GM18870 (cell line): ENCODE measurements around the gene PCNX3.

ENCODE experiments used
- ATAC-seq: cut with Tn5 transposase; IDR thresholded peaks from one replicate; pipeline ENCODE4 v1.9.1; 2021; ENCODE audit warnings: moderate library complexity; ENCODE audit not compliant: unreplicated experiment

PCNX3 gene

DNA sequence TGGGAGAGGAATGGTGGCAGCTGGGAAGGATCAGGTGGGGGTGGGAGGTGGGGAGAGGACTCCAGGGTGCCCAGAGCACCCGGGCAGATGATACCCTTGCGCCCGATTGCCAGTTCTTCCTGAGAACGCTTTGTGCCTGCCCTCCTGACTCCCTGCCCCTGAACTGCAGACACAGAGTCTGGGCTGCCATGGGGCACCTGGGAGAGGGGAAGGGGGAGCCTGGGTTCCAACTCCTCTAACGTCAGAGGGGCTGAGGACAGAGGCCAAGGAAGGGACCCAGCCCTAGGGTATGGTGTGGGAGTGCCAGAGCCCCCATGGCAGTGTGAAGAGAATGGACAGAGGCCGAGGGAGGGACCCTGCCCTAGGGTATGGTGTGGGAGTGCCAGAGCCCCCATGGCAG, 19.1 kb upstream of the PCNX3 start:
- ATAC-seq: no peak

DNA sequence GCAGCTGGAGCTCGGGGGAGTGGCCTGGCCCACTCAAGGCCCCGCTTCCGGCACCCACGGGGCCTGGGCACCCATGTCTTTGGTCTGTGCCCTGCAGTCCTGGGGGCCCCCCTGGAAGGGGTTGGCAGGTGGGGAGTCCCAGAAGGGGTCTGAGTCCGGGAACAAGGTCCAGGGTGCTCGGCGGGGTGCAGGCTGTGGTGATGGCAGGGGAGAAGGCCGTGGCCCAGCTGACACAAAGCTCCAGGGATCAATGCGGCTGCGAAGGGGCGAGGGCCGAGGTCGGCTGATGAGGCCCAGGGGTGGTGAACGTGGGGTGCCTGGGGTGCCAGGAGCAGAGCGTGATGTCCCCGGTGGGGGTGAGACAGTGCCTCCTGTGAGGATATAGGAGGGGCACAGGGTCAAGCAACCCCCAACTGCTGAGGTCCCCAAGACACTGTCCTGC, 17.3 kb upstream of the PCNX3 start:
- no peak for ATAC-seq

DNA sequence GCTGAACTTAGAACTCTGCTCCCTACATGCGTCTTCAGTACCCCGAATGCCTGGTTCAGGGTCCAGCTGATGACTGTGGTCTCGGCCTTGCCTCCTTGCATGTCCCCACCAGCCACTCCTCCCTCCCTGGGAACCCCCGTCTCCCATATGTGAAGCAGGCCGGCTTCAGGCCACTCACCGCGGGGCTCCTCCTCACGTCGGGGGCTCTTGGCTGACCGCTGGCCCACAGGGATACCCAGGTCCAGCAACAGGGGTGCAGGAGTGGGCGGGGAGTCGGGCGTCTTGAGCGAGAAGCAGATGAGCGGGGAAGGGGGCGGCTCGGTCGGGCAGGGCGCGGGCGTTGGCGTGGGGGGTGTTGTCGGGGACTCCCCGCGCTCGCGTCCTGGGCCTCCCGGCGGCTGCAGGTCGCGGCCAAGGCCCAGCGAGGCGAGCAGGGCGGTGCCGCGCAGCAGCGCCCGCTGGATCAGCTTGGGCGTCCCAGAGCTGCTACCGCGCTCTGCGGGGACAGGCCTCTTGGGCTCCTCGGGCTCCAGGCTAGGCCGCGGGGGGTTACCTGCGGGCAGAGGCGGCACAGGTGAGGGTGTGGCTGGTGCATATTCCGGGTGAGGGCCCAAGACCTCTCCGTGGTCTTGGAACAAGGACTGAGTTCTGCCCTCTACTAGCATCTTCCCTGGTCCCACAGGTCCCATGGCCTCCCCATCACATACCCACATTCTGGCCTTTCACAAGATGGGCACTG, 16.2 kb upstream of the PCNX3 start:
- no peak for ATAC-seq

DNA sequence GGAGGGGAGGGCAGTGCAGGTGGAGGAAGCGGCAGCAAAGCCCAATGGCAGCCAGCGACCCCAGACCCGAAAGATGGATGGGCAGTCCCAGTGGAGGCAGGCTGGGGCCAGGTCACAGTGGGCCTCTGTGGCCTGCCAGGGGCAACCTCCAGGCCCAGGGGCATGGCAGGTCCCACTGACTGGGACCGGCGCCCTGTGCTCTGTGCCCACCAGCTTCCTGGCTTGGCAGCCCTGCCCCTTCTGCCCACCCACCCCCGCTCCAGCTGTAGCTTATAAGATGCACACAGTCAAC, 15.7 kb upstream of the PCNX3 start:
- no peak for ATAC-seq

DNA sequence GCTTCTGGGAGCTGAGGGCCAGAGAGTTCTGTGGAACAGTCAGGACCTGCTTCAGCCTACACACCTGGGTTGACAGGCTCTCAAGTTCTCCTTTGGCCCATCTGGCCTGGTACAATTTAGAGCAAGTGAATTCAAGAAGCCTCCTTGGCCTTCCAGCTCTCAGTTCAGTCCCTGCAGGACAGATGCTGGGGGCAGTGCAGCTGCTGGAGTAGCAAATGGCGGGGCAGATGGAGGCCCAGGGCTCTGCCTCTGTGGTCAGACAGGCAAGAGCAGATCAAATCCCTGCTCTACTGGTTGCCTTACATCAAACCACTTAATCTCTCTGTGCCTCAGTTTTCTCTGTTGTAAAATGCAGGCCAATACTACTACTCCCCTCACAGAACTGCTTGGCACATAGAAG, 11.3 kb upstream of the PCNX3 start:
- no peak for ATAC-seq

DNA sequence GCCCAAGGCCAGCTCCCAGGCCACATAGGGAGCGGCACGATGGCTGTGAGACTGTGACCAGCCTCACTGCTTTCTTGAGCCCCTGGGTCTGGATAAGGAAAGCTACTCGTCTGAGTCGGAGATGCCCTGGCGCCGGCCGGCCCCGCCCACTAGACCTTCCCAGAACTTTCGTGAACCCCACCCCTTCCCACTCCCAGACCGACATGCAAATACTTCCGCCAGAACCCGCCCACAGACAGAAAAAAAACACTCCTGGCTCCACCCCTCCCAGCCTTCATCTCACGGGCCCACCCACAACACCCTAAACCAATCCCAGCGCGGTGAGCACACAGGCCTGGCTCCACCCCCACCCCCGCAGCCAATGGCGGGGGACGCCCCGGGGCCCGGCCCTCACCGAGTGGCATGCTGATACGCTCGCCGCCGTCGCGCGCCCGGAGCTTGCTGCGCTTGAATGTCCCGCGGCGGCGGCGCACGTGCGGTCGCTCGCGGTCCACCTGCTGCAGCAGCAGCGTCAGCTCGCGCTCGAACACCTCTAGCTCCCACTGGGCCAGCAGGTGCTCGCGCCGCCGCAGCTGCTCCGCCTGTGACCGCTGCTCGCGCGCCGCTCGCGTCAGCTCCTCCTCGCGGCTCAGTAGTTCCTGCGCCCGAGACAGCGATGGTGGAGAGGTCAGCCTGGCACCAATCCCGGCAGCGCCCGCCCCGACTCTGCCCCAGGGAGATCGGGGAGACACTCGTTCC, 8.5 kb upstream of the PCNX3 start:
- no peak for ATAC-seq

DNA sequence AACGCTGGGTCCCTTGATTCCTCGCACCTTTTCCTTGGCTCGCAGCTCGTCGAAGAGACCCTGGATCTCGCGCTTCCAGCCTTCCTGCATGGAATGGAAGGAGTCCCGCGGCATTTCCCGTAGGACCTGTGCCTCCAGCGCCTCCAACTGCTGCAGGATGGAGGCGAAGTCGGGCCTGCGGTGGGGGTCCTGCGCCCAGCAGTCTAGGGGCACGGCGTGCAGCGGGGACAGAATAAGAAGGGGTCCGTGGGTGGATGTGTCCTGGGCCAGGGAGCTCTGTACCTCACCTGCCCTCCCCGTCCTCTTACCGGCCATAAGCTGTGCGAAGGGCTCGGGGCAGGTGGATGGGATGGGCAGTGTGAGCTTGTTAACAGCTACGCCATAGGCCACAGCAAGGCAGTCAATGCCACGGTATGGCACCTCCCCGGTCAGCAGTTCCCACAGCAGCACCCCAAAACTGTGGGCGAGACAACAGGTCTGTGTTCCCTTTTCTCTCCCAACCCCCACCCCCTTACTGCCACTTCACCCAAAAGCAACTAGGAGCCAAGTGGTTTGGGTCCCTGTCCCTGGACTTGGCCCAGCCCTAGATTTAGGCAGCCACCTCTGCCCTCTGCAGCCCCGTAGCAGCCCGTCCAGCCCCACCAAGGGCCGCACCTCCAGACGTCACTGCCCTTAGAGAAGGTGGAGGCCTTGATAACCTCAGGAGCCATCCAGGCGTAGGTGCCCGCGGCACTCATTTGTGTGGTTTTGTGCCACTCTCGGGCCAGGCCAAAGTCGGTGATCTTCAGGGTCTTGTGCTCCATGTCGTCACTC, 7.8 kb upstream of the PCNX3 start:
- no peak for ATAC-seq

DNA sequence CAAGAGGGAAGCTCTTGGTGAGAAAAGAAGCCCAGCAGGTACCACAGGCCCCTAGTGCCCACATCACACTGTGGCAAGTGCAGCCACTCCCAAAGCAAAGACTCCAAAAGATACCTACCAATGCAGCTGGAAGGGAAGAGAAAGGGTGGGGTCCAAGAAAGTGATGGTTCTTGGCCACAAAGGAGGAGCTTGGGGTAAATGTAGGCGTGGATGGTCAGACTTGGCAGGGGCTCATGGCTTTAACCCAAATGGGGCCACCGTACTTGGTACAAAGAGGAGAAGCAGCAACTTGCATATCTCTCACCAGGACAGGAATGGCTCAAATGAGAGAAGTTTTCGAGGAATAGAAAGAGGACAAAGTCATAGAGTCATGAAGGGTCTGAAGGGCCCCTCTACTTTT, 6.3 kb upstream of the PCNX3 start:
- ATAC-seq: no peak

DNA sequence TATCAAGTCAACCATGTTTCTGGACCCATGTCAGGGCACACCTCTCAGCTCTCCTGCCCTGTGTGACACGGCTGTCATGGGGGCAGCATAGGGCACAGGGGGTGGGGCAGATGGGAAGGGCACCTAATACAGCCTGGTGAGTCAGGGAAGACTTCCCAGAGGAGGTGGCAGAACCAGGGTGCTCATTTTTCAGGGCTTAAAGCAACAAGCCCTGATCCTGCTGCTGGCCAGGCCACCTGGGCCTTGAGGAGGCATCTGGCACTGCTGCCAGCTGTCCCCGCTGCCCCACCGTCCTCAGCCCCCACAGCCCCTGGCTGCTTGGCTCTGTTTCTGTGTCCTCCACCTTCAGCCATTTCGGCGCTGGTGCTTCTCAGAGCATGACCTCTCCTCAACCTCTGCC, 5.9 kb upstream of the PCNX3 start:
- no peak for ATAC-seq

DNA sequence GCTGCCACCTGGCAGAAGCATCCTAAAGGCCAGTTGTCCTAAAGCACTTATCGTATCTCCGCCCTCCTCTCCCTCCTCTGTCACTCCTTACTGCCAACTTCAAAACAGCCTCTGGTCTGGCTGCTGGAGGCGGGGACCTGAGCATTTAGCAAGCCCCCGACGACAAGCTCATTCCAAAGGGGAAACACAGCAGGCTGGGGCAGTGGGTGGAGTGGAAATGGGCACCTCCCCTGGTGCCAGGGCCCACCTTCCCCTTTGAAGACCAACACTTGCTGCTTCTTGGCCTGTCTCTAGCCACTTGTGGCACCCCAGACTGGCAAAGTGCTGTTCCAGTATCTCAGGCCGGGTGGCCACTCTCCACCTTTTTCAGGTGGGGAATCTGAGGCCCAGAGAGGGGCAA, 5.2 kb upstream of the PCNX3 start:
- no peak for ATAC-seq

DNA sequence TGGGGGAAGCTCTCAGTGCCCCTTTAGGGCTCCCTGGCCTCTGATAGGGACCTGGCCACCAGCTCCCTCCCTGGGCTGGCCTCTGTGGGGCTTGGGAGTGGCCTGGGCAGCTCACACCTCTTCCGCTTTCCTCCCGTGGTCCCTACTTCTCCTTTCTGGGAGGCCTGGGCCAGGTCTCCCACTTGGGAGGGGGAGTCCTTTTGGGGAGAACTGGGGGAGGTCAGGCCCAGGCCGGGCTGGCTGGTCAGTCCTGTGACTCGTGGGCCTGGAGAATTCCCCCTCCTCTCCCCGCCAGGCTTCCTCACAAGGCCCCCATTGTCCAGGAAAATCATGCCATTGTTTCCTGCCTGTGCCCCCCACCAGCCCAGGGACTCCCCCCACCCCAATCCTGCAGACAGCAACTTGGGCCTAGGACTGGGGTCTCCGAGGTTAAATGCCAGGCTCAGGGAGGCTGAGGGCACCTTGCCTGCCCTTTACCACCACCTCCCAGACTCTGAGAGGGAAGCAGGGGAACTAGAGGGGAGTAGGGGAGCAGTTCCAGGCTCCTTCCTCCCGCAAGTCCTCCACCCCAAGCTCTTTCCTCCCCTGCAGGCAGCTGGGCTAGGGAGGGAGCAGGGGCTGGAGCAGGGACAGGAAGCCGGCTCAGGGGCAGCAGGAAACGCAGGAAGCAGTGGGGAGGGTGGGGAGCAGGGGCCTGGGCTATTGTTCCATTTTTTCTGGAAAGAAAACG, 4.4 kb upstream of the PCNX3 start:
- ATAC-seq: no peak

DNA sequence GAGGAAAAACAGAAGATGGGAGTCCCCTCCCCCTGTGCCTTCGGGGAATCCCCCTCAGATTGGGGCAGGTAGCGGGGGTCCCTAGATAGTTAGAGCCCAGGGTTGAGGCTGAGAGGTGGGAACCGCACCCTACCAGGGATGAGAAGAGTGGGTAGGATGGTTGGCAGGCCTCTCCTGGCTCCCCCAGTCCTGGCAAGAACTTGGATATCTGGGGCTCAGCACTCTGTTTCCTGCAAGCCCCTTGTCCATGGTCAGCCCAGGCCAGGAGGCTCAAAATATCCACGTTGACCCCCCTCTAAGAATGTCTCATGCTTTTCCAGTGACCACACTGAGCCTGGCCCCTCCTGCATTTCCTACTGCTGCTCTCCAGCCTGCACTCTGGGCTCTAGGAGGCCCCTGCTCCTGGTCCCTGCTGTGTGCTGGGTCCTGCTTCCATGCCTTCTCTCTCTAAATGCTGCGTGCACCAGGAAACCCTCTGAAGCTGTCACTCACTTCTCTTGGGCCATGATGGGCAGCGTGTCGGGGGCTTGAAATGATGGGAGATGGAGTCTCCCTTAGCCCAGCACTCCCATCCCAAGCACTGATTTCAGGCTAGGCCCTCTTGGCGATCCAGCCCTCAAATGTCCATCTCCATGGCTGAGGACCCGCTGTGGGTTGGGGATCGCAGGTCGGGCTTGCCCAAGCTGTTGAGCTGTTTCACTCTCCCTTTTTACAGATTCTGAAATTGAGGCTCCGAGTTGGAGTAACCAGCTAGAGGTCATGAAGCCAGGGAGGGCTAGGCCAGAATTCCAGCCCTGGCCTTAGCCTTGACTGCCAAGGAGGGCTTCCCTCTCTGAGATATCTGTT, 3.6 kb upstream of the PCNX3 start:
- ATAC-seq: no peak

DNA sequence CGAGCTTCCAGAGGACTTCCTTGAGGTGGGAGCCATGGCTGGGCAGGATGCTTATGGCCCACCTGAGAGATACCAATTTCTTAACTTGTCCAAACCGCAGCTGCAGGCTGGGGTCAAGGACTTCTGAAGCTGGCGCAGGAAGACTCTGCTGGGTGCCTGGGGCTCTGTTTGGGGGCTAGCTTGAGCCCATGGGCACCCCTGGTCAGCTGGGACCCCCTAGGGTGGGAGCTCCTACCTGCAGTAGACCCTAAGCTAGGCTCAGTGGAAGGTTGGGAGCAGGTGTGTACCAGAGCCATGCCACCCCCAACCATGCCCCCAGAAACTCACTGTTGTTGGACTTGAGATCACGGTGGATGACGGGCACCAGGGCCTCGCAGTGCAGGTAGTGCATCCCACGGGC, 2.9 kb upstream of the PCNX3 start:
- no peak for ATAC-seq

DNA sequence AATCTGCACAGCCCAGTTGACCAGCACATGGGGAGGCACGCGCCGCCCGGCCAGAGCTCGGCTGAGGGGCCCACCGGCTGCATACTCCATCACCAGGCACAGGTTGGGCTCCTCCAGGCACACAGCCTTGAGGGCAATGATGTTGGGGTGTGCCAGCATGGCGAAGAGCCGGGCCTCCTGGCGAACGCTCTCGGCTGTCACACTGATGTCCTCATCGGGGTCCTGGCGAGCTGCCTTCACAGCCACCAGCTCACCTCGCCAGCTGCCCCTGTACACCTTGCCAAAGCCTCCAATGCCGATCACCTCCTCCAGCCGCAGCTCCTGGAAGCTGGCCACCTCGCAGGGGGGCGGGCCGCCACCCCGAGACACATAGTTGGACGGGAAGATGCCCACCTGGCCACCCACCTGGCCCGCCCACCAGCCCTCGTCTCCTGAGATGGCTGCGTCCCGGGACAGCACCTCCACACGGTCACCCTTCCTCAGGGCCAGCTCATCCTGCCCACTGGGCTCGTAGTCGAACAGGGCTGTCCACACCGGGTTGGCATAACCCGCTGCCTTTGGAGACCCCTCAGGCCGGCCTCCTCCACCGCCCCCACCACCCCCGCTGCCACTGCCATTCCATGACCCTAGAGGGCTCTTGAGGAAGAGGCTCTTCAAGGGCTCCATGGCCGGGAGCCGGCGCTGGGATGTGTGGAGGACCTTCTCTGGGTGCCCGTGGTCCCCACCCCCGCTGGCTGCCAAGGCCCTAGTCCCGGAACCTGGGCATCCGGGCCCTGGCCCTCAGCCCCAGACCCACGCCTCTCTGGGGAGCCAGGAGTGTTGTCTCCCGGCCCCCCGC, 2.3 kb upstream of the PCNX3 start:
- no peak for ATAC-seq

DNA sequence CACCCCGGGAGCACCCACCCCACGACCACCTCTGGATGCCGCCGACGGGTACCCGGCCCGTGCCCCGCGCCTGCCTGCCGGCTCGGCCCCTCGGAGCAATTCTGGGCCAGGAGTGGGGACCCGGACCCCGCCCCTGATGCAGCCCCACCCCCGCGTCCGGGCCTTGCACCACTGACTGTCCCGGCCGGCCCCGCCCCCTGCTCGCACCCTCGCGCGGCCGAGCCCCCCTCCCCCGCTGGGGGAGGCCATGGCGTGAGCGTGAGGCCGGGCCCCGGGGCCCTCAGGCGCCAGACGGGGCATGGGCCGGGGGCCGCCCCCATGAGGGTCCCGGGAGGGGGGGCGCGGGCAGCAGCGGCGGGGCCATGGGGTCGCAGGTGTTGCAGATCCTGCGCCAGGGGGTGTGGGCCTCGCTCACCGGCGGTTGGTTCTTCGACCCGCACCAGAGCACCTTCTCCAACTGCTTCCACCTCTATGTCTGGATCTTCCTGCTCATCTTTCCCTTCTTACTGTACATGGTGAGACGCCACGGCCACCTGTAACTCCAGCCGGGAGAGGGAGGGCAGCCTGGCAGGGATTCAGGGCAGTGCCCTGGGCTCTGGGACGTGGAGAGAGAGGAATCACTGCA, 486 bp downstream of the PCNX3 start:
- no peak for ATAC-seq

DNA sequence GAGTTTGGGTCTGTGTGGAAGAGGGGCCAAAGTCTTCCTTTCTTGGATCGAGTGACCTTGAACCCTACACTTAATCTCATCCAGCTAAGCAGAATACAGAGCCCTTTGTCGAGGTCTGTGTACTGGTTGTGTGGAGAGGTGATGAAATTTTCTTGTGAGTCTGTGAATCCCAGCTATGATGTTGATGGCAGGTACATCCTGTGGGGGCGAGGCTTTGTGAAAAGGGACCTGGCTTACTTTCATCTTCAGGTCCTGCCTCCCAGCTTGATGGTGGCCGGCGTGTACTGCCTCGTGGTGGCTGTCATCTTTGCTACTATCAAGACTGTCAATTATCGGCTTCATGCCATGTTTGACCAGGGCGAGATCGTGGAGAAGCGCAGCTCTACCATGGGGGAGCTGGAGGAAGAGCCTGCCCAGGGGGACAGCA, 1.0 kb downstream of the PCNX3 start:
- no peak for ATAC-seq

DNA sequence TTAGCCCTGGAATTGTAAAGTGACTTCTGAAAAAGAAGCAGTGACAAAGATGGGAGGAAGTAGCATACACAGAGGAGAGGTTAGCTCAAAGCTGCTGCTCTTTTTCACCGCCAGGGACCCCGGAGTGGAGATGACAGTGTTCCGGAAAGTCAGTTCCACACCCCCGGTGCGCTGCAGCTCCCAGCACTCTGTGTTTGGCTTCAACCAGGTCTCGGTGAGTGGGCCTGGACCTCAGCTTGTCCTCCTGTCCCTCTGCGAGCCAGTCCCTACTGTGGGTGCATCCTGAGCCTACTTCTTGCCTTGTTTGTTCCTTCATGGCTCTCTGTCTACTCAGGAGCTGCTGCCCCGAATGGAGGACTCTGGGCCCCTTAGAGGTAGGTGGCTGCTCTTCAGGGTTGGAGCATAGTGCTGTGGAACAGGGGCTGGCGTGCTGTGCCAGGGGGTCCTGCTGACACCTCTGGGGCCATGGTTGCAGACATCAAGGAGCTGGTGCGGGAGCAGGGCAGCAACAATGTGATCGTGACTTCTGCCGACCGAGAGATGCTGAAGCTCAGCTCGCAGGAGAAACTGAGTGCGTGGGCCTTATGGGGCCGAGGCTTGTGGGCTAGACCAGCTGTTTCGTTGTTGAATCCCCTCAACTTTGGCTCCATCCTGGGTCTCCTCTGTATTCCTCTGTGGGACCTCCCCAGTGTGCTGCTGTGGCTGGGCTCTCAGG, 1.7 kb downstream of the PCNX3 start:
- no peak for ATAC-seq

DNA sequence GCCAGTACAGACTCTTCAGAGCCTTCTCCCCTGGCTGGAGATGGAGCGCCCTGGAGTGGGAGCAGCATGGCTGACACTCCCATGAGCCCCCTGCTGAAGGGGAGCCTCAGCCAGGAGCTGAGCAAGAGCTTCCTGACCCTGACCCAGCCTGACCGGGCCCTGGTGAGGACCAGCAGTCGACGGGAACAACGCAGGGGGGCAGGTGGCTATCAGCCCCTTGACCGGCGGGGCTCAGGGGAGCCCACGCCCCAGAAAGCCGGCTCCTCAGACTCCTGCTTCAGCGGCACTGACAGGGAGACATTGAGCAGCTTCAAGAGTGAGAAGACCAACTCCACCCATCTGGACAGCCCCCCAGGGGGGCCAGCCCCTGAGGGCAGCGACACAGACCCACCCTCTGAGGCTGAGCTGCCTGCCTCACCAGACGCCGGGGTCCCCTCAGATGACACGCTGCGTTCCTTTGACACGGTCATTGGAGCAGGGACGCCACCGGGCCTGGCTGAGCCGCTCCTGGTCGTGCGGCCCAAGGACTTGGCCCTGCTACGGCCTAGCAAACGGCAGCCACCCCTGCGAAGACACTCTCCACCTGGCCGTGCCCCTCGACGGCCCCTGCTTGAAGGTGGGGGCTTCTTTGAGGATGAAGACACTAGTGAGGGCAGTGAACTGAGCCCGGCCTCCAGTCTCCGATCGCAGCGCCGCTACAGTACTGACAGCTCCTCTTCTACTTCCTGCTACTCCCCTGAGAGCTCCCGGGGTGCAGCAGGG, 2.6 kb downstream of the PCNX3 start:
- no peak for ATAC-seq
